Stimulated activated CD4-positive, alpha-beta T cell treated with anti-CD3 and anti-CD28 coated beads, Interleukin-2, amount 100 ng/mL, for 4 hours (primary cell): ENCODE results near the gene HERPUD2.
"Not testable (repeated sequence)": the region's sequence is repeated elsewhere in the genome, so short reads cannot be mapped to it uniquely, and the experiment has no call there.

Experiments
- DNase-seq: peaks from one replicate; pipeline ENCODE4 v3.0.0-alpha.2; 2020; ENCODE audit warnings: low read depth

Gene HERPUD2

DNA sequence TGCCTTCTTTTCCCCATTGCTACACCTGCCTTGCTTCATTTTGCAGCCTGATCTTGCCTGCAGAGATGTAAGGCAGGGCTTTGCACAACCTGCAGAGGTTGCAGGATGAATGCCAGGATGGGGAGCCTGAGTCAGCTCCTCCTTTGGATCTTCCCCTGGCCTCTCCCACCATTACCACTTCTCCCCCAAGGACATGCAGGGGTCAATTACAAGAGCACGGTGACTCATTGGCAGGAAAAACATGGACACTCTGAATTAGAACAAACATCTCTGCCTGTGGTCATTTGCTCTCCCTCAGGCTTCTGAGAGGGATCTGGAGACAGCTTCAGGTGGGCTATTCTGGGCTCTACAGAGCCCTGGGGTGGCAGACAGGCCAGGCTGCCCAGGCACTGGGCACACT is 89.2 kb downstream of the HERPUD2 start:
- DNase-seq = no peak

DNA sequence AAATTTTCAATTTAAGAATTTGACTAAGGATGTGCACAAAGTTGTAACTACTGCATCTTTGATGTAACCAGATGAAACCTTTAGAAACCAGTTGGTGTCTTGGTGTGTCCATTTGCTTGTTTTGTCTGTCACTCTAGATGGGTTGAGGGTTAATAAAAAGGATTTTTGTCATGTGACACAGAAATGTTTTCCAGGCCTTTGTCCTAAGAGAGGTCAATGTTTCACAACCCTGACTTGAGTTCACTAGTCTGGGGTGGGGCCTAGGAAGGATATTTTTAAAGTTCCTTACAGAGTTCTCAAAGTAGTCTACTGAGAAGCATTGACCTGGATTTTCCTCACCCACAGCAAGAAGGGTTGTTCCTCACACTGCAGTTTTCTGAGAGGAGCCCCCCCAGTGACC is 90.3 kb downstream of the HERPUD2 start:
- DNase-seq = no peak

- no peak for DNase-seq
Measured at GRCh38 chr7:35599645-35600044, 95.3 kb downstream of the HERPUD2 start.

GRCh38 chr7:35599061-35599460 is 95.9 kb downstream of the HERPUD2 start:
- no peak for DNase-seq

DNA sequence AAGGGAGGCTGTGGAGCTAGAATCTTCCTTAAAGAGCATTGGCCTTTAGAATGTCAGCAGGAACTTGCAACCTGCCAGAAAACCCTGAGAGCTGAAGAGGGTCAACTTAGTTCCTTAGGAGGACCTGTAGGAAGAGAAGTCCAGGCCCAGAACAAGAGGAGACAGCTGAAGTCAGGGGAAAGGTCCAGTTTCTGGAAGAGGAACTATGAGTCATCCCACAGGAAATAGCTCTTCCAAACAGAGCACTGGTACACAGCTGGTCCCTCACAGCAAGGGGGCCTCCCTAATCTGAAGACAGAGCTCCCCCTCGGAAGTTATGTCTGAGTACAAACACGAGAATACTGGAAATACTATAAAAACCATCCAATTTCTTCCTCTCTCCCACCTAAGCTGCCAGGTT is 98.9 kb downstream of the HERPUD2 start:
- DNase-seq = no peak

GRCh38 chr7:35593899-35594298 is 101.0 kb downstream of the HERPUD2 start:
- no peak for DNase-seq

DNA sequence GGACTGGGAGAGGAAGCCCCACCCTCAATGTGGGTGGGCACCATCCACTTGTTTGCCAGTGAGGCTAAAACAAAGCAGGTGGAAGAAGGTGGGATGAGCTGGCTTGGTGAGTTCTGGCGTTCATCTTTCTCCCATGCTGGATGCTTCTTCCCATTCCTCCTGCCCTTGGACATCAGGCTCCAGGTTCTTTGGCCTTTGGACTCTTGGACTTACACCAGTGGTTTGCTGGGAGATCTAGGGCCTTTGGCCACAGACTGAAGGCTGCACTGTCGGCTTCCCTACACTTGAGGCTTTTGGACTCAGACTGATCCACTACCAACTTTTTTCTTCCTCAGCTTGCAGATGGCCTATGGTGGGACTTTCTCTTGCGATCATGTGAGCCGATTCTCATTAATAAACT is 106.3 kb downstream of the HERPUD2 start:
- DNase-seq = no peak

DNA sequence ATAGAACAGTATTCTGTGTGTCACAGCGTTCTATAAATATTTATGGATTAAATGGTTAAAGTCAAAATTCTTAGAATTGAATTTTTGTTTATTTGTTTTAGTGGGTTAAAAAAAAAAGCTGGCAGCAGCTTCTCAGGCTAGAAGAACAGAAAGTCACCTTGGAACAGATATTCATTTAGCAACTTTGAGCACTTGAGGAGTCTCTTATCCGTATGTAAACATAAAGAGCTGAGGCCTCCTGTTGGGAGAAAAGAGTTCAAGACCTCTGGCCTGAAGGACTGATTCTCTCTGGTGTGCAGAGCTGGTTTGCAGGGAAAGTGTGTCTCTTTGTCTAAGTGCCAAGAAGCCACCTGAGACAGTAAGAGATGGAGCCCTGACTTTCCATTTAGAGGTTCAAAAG is 109.9 kb downstream of the HERPUD2 start:
- no peak for DNase-seq

- not testable (repeated sequence) for DNase-seq
Measured at GRCh38 chr7:35584533-35584932, 110.4 kb downstream of the HERPUD2 start.
